ENCODE measurements around the gene ZNF836.

DNA sequence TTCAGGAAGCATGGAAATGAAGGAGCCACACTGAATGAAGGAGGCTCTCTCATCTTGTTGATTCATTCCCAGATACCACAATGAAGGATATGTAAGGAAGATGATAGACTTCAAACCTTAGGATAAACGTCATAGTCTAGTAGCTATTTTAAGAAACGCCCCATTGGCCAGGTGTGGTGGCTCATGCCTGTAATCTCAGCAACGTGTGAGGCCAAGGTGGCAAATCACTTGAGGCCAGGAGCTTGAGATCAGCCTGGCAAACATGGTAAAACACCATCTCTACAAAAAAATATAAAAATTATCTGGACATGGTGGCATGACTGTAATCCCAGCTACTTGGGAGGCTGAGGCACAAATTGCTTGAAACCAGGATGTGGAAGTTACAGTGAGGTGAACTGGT is 58.8 kb downstream of the ZNF836 start:
- no peak for TF ChIP-seq POLR2A (IDR thresholded peaks at IDR 0.05)
- TF ChIP-seq, protein P1, sequence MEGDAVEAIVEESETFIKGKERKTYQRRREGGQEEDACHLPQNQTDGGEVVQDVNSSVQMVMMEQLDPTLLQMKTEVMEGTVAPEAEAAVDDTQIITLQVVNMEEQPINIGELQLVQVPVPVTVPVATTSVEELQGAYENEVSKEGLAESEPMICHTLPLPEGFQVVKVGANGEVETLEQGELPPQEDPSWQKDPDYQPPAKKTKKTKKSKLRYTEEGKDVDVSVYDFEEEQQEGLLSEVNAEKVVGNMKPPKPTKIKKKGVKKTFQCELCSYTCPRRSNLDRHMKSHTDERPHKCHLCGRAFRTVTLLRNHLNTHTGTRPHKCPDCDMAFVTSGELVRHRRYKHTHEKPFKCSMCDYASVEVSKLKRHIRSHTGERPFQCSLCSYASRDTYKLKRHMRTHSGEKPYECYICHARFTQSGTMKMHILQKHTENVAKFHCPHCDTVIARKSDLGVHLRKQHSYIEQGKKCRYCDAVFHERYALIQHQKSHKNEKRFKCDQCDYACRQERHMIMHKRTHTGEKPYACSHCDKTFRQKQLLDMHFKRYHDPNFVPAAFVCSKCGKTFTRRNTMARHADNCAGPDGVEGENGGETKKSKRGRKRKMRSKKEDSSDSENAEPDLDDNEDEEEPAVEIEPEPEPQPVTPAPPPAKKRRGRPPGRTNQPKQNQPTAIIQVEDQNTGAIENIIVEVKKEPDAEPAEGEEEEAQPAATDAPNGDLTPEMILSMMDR (IDR thresholded peaks at IDR 0.05), result no peak

All from heart left ventricle (tissue), 13 donors.